Gastrocnemius medialis (tissue), 4 donors: ENCODE data around the gene NKAP. TPM values are rescaled to one million over a fixed set of nuclear protein-coding genes. Genes with fewer than 3 reads are reported as not detected.

Experiments used
- ATAC-seq, 2 donors: fragments of 150-250 bp; one replicate each; pipeline ENCODE4 v1.9.1; 2016
- DNase-seq, 2 donors: peaks; one replicate each; pipeline ENCODE4 v3.0.0-alpha.2; 2019
- H3K27ac ChIP-seq, 4 donors: fragments of 200-600 bp; sonication (generic); 1 replicate in 1 of 4; 2 replicates in 3 of 4; pipeline ENCODE4 v1.5.1; 2016 to 2018; ENCODE audit warnings: mild to moderate bottlenecking in 2 of 4, moderate library complexity in 1 of 4
- H3K27me3 ChIP-seq, 3 donors: fragments of 200-600 bp; sonication (generic) in 2 of 3; 1 replicate in 1 of 3; 2 replicates in 2 of 3; pipeline versions ENCODE4 v1.5.1 to v1.6.0; 2016 to 2019; ENCODE audit warnings: mild to moderate bottlenecking in 1 of 3, moderate library complexity in 1 of 3
- H3K36me3 ChIP-seq, 2 donors: fragments of 200-600 bp; sonication (generic) in 1 of 2; one replicate each; pipeline ENCODE4 v1.5.1; 2017 to 2018
- H3K4me1 ChIP-seq, 2 donors: fragments of 200-600 bp; sonication (generic) in 1 of 2; one replicate each; pipeline ENCODE4 v1.5.1; 2016 to 2017; ENCODE audit warnings: mild to moderate bottlenecking in 2 of 2
- H3K4me3 ChIP-seq, 4 donors: fragments of 200-600 bp; sonication (generic) in 3 of 4; 1 replicate in 1 of 4; 2 replicates in 3 of 4; pipeline ENCODE4 v1.5.1; 2016 to 2019; ENCODE audit warnings: mild to moderate bottlenecking in 2 of 4
- H3K9me3 ChIP-seq, 3 donors: fragments of 200-600 bp; sonication (generic) in 2 of 3; 1 replicate in 1 of 3; 2 replicates in 2 of 3; pipeline ENCODE4 v1.5.1; 2016 to 2019
- POLR2A ChIP-seq, 2 donors: fragments of 450-650 bp; IDR thresholded peaks; one replicate each; pipeline ENCODE4 v1.6.1; 2017; ENCODE audit warnings: antibody characterized with exemption in 2 of 2, mild to moderate bottlenecking in 2 of 2, moderate library complexity in 2 of 2
- in situ Hi-C, 4 donors: fragments of 200-750 bp; cut with MboI; loops; one replicate each; pipeline versions ENCODE4 v1.15.0 to v1.8.0; 2017; ENCODE audit warnings: low sequenced_read_pairs in 4 of 4
- intact Hi-C: fragments of 100-400 bp; cut with DNase I; formaldehyde crosslinking; loops from one replicate; pipeline ENCODE4 v1.15.1; 2023; ENCODE audit warnings: low total_unique reads
- total RNA-seq, 4 donors: library from RNA; depleted of rRNA; stranded (reverse); fragments of >200 nt; gene quantifications; one replicate each; pipeline versions ENCODE4 v1.1.0 to v1.2.3, GENCODE V29; 2016
- TF ChIP-seq, protein P1 (sequence below), 5 experiments: fragments of 450-650 bp in 3 of 5; fragments of 200-600 bp in 2 of 5; sonication (generic) in 2 of 5; IDR thresholded peaks in 4 of 5; conservative IDR thresholded peaks in 1 of 5; 1 replicate in 4 of 5; 2 replicates in 1 of 5; pipeline ENCODE4 v1.5.1; 2016 to 2019; ENCODE audit warnings: antibody characterized with exemption in 5 of 5, mild to moderate bottlenecking in 3 of 5, moderate library complexity in 3 of 5

NKAP gene
- total RNA-seq: 1 to 10 TPM; 3.4 to 5.1 (median 4.3) TPM

DNA sequence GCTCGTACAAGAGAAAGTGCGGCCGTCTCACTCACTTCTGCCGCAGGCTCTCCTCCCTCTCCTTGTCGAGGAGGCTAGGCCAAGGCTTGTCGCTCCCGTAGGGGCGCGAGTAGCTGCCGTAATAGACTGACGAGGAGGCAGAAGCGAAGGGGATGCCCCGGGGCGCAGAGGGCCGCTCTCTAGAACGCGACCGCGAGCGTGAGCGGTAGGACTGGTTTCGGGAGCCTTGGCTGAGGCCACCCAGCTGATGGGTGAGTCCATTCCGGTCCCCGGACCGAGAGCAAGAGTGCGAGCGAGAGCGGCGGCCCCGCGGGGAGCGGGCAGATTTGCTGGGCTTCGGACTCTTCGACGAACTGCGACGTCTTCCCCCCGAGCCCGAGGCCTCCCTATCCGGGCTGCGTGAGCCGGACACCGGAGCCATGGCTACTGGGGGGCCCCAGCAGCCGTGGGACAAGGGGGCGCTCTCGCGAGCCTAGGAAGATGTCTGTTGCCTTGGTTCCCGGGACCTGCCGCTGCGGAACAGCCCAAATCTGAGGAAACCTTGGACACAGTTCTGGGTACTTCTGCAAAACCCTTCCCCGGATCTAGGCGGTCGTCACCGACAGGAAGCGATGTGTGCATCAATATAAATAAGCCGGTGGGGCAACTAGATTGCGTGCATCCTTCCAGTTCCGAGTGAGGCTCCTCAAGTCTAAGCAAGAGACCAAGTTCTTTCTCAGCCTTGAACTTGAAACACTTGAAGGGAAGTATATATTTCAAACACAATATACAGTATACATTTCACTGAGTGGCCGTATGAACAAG, at the start of gene NKAP:
Gene NKAP (minus strand): TSS at position 567 of the 804 bp plus-strand sequence. CDS start 146 bp downstream, at position 421.
- Histone ChIP-seq H3K4me1 (peaks cover 6 to 15% of the 10 kb centered on the region in 2 donors), H3K4me3 (peak within 1 kb of the TSS; percentile 61 to 76 (median 66)), H3K9me3 (no peaks in the 10 kb centered on the region), H3K36me3 (no peaks in the 10 kb centered on the region), H3K27ac (peak within 1 kb of the TSS; percentile 81 to 90 (median 86)), H3K27me3 (no peaks in the 10 kb centered on the region)
- DNase-seq: peak; percentile 61 to 75
- peak; percentile 40 to 46 for TF ChIP-seq POLR2A (IDR thresholded peaks at IDR 0.05)
- TF ChIP-seq, protein P1, sequence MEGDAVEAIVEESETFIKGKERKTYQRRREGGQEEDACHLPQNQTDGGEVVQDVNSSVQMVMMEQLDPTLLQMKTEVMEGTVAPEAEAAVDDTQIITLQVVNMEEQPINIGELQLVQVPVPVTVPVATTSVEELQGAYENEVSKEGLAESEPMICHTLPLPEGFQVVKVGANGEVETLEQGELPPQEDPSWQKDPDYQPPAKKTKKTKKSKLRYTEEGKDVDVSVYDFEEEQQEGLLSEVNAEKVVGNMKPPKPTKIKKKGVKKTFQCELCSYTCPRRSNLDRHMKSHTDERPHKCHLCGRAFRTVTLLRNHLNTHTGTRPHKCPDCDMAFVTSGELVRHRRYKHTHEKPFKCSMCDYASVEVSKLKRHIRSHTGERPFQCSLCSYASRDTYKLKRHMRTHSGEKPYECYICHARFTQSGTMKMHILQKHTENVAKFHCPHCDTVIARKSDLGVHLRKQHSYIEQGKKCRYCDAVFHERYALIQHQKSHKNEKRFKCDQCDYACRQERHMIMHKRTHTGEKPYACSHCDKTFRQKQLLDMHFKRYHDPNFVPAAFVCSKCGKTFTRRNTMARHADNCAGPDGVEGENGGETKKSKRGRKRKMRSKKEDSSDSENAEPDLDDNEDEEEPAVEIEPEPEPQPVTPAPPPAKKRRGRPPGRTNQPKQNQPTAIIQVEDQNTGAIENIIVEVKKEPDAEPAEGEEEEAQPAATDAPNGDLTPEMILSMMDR (IDR thresholded peaks at IDR 0.05 in 4 of 5, conservative IDR thresholded peaks at IDR 0.05 in 1 of 5): no peak
- in situ Hi-C loops: no loop called here
- ATAC-seq: peak; percentile 98 to 99
- intact Hi-C loops: loop anchor here (1.0 to 10.0 kb wide), 4 partner anchors 71 to 476 kb away; partner anchors contain the start of genes NDUFA1, RNF113A, RPL39 and SLC25A5

DNA sequence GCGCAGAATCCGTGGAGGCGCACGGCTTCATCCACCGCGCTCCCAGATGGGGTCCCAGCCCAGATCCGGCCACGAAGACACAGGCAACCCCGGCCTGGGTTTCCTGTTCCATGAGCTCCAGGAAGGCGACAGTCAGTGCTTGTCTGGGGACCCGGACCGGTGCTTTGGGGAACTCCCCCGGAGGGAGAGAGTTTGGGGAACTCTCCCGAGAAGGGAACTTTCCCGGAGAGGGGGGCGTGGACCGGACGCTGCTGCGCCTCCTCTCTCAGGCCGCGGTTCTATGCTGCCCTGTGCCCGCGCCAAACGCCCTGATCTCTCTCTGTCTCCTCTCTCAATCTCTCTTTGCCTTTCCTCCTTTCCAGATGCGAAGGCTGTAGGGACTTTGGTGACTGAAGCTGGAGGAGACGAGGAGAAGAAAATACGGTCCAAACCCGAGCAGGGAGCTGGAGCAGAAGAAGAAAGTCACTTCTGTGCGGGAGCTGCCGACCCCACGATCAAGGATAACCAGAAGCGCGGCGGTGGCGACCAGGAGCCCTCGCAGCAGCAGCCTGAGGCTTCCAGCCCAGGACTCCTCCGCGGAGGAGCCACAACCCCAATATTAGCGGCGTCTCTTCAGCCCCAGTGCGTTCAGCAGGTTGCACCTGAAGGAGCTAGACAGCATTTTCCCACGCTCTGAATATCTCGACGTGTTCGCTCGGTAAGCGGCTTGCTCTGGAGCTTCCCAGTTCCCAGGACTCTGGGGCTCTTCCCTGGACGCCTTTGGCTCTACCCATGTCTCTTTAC, 47.6 kb upstream of the NKAP start:
- Histone ChIP-seq H3K27ac (no peak overlapping the region), H3K27me3 (peaks cover 37 to 74% (median 51%) of the 10 kb centered on the region in 3 donors), H3K4me1 (no peaks in the 10 kb centered on the region), H3K36me3 (no peaks in the 10 kb centered on the region), H3K9me3 (no peaks in the 10 kb centered on the region), H3K4me3 (peak overlapping the region; percentile 10 to 38 (median 24))
- DNase-seq: no peak
- intact Hi-C loops: no loop called here
- ATAC-seq: no peak
- TF ChIP-seq POLR2A (IDR thresholded peaks at IDR 0.05): no peak
- TF ChIP-seq, protein P1 (IDR thresholded peaks at IDR 0.05 in 4 of 5, conservative IDR thresholded peaks at IDR 0.05 in 1 of 5): no peak
- in situ Hi-C loops: no loop called here

DNA sequence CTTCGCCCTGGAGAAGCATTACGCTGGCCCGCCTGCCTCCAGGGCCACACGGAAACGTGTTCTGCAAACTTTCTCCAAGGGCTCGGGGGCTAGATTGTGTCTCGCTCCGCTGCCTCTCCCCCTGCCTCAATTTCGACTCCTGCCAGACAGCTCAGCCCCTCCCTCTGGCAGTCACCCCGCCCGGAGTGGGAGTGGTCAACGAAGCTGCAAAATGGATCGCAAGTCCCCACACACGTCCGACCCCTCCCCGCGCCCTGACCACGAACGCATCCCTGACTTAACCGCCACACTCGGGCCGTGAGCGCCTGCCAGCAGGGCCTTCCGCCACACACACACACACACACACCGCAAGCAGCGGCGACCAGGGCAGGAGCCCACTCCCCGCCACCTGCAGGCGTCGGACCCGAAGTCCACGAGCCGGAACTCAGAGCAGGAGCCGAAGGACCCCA, 47.0 kb upstream of the NKAP start:
- Histone ChIP-seq H3K4me1 (no peaks in the 10 kb centered on the region), H3K27me3 (peaks cover 37 to 67% (median 46%) of the 10 kb centered on the region in 3 donors), H3K9me3 (no peaks in the 10 kb centered on the region), H3K36me3 (no peaks in the 10 kb centered on the region), H3K4me3 (peak overlapping the region in 3 of 4 donors; percentile 24 to 38 (median 25)), H3K27ac (no peak overlapping the region)
- TF ChIP-seq, protein P1 (IDR thresholded peaks at IDR 0.05 in 4 of 5, conservative IDR thresholded peaks at IDR 0.05 in 1 of 5): no peak
- intact Hi-C loops: no loop called here
- DNase-seq: no peak
- in situ Hi-C loops: no loop called here
- no peak for ATAC-seq

DNA sequence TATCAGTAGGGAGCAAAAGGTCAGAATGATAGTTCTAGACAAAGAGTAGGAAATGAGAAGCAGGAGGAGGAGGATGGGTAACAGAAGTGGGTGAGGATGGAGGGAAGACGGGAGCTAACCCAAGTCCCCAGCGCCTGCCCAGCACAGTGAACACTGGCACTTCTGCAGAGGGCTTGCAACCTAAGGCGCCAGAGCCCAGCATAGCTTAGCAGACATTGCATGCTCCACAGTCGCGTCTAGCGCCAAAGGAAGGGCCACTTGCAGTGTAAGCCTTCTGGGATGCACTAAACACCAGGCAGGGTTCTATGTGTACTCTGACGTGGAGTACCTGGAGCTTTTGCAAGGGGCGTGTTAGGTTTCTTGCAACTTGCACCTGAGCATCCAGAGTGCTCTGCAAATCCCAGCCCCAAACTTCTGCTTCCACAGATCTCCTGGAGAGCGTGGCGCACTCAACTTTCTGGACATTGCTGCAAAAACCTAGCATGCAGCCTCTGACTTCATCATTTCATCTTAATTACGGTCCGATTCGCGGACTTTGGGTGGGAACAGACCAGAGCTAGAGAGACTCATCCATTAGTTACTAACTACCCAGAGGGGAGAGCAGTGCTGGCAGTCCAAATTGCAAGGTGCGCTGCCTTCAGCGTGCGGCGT, 46.5 kb upstream of the NKAP start:
- Histone ChIP-seq H3K27me3 (peaks cover 37 to 62% (median 40%) of the 10 kb centered on the region in 3 donors), H3K4me3 (peak overlapping the region in 1 of 4 donors; percentile 38)

More for the DNA sequence above, 46.5 kb upstream of the NKAP start:
- no peaks in the 10 kb centered on the region for H3K36me3 ChIP-seq
- H3K9me3 ChIP-seq: no peaks in the 10 kb centered on the region
- intact Hi-C loops (no loop called here), in situ Hi-C loops (no loop called here)
- no peak overlapping the region for H3K27ac ChIP-seq
- no peaks in the 10 kb centered on the region for H3K4me1 ChIP-seq
- no peak for TF ChIP-seq POLR2A (IDR thresholded peaks at IDR 0.05)
- TF ChIP-seq, protein P1 (IDR thresholded peaks at IDR 0.05 in 4 of 5, conservative IDR thresholded peaks at IDR 0.05 in 1 of 5): no peak
- ATAC-seq (no peak), DNase-seq (no peak)
